BLaER1 treated with 17β-estradiol and CSF1 and Interleukin-3, amounts not matched to agents 10 nM and 100 nM (cell line): ENCODE measurements around the gene KLHL12.
A peak's percentile ranks its signal among the peaks of the same experiment; 100 is the strongest.
"Not testable (repeated sequence)": the region's sequence is repeated elsewhere in the genome, so short reads cannot be mapped to it uniquely, and the experiment has no call there.

Source experiments
- H3K27ac ChIP-seq, 11 experiments: shearing (Covaris generic); formaldehyde crosslinking; 2 replicates each; pipeline ENCODE4 v1.8.1; 2022
- H3K27me3 ChIP-seq, 11 experiments: shearing (Covaris generic); formaldehyde crosslinking; 2 replicates each; pipeline ENCODE4 v1.8.1; 2022
- H3K36me3 ChIP-seq, 11 experiments: shearing (Covaris generic); formaldehyde crosslinking; 2 replicates each; pipeline ENCODE4 v1.8.1; 2022
- H3K4me1 ChIP-seq, 10 experiments: shearing (Covaris generic); formaldehyde crosslinking; 2 replicates each; pipeline ENCODE4 v1.8.1; 2022
- H3K4me2 ChIP-seq, 11 experiments: shearing (Covaris generic); formaldehyde crosslinking; 2 replicates each; pipeline ENCODE4 v1.8.1; 2022
- H3K4me3 ChIP-seq, 10 experiments: shearing (Covaris generic); formaldehyde crosslinking; 2 replicates each; pipeline ENCODE4 v1.8.1; 2022
- H3K9ac ChIP-seq, 11 experiments: shearing (Covaris generic); formaldehyde crosslinking; 2 replicates each; pipeline ENCODE4 v1.8.1; 2022
- H3K9me3 ChIP-seq, 11 experiments: shearing (Covaris generic); formaldehyde crosslinking; replicated peaks in 1 of 11; 2 replicates each; pipeline ENCODE4 v1.8.1; 2022
- H4K20me1 ChIP-seq, 11 experiments: shearing (Covaris generic); formaldehyde crosslinking; 2 replicates each; pipeline ENCODE4 v1.8.1; 2022
- Cebpa-rat ChIP-seq, 11 experiments: shearing (Covaris generic); IDR thresholded peaks; 2 replicates each; pipeline ENCODE4 v1.8.1; 2022

Gene KLHL12

DNA sequence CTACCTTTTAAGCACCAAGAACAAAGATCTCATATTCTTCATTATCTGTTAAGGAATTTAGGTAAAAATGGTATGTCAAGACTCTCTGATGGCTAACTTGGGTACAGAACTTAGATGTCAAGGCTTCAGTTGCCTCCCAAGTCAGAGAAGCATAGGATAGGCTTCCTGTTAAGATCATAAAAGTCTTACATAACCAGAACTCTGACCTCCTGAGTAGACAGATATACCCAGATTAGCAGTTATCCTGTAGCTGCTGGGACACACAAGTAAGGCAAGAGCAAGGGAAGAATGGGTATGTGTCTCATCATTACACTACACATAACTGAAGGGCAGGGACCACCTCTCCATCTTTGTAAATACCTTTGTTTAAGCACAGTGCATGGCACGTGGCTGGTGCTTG, 15.4 kb upstream of the KLHL12 start:
- Histone ChIP-seq H3K9ac (no peak overlapping the region), H3K9me3 (no peaks in the 10 kb centered on the region), H3K27ac (no peak overlapping the region), H3K27me3 (no peaks in the 10 kb centered on the region), H3K36me3 (peaks cover 82 to 92% (median 86%) of the 10 kb centered on the region in 11 experiments), H3K4me3 (no peak overlapping the region), H3K4me2 (no peak overlapping the region), H4K20me1 (peaks cover 0 to 49% (median 6%) of the 10 kb centered on the region in 11 experiments; a peak in 7 of 22 replicates), H3K4me1 (no peaks in the 10 kb centered on the region)
- no peak for TF ChIP-seq Cebpa-rat (IDR thresholded peaks at IDR 0.05)

DNA sequence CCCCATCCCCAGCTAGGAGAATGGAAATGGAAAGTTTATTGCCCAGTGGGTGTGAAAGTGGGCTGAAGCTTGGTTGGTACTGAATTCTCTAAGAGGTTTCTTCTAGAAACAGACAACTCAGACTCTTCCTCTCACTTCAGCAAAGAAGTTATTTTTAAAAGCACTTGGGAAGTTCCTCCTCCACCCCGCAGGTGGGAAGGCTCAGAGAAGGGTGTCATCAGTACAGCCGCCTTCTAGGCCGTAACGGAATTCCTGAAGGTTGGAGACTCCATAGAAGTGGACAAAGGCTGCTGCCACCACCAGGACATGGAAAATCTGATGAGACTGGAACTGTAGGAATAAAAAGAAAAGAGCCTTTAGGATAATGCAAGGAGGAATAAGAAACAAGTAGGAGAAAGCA, 14.3 kb upstream of the KLHL12 start:
- Histone ChIP-seq H3K27ac (no peak overlapping the region), H3K4me3 (no peak overlapping the region), H3K4me1 (no peaks in the 10 kb centered on the region), H4K20me1 (peaks cover 0 to 39% (median 6%) of the 10 kb centered on the region in 11 experiments; a peak in 7 of 22 replicates), H3K27me3 (no peaks in the 10 kb centered on the region), H3K36me3 (peaks cover 72 to 82% (median 75%) of the 10 kb centered on the region in 11 experiments), H3K9ac (no peak overlapping the region), H3K9me3 (no peaks in the 10 kb centered on the region), H3K4me2 (no peak overlapping the region)
- TF ChIP-seq Cebpa-rat (IDR thresholded peaks at IDR 0.05), result no peak

DNA sequence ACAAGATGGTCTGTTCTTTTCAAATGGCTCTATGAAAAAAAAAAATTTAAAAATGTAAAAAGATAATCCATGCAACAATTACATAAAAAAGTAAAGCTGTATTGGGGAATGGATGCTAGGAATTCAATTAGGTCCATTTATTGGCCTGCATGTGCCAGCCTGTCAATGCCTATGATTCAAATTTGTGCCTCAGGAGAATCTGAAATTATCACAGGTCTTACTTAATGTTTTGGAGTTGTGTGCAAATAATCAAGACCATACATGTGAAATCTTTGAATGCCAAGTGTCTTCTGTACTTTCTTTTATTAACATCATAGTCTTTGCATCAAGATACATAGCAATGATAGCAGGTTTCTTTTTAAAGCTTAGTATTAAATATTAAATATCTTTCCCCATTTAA, 13.5 kb upstream of the KLHL12 start:
- peaks cover 0 to 31% (median 5%) of the 10 kb centered on the region in 11 experiments; a peak in 7 of 22 replicates for H4K20me1 ChIP-seq
- H3K27me3 ChIP-seq, result no peaks in the 10 kb centered on the region
- no peak overlapping the region for H3K9ac ChIP-seq
- no peak overlapping the region for H3K4me2 ChIP-seq
- H3K27ac ChIP-seq, result no peak overlapping the region
- peaks cover 64 to 74% (median 67%) of the 10 kb centered on the region in 11 experiments for H3K36me3 ChIP-seq
- H3K4me3 ChIP-seq, result no peak overlapping the region
- peaks cover 0 to 5% (median 0%) of the 10 kb centered on the region in 10 experiments; a peak in 2 of 20 replicates for H3K4me1 ChIP-seq
- H3K9me3 ChIP-seq, result no peaks in the 10 kb centered on the region
- no peak for TF ChIP-seq Cebpa-rat (IDR thresholded peaks at IDR 0.05)

DNA sequence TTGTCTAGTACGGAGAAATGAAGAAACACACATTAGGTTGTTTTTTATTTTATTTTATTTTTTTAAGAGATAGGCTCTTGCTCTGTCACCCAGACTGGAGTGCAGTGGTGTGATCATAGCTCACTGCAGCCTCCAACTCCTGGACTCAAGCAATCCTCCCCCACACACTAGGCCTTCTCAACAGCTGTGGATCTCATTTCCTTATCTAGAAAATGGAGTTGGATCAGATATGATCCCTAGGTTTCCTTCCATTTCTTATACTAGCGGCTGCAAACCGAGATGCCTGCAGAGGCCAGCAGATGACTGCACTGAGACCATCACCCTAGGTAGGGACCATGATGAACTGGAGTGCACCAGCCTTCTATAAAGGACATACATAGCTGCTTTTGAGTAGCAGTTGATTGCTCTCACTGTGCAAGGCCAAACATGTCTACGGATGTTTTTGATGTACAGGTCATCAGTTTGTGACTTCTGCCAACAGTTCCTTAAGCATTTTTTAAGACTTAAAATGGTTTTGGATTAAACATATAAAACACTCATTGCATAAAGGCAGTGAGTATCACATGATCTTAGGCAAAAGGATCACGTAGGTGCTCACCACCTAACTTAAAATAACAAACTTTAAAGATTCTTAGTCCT, 11.4 kb upstream of the KLHL12 start:
- no peak for TF ChIP-seq Cebpa-rat (IDR thresholded peaks at IDR 0.05)
- H3K4me3 ChIP-seq, result no peak overlapping the region
- H3K27ac ChIP-seq, result no peak overlapping the region
- no peaks in the 10 kb centered on the region for H3K9me3 ChIP-seq
- H3K36me3 ChIP-seq, result peaks cover 42 to 52% (median 46%) of the 10 kb centered on the region in 11 experiments
- peaks cover 0 to 9% (median 0%) of the 10 kb centered on the region in 11 experiments; a peak in 4 of 22 replicates for H4K20me1 ChIP-seq
- no peak overlapping the region for H3K4me2 ChIP-seq
- H3K27me3 ChIP-seq, result no peaks in the 10 kb centered on the region
- H3K9ac ChIP-seq, result no peak overlapping the region
- peaks cover 0 to 21% (median 0%) of the 10 kb centered on the region in 10 experiments; a peak in 4 of 20 replicates for H3K4me1 ChIP-seq

DNA sequence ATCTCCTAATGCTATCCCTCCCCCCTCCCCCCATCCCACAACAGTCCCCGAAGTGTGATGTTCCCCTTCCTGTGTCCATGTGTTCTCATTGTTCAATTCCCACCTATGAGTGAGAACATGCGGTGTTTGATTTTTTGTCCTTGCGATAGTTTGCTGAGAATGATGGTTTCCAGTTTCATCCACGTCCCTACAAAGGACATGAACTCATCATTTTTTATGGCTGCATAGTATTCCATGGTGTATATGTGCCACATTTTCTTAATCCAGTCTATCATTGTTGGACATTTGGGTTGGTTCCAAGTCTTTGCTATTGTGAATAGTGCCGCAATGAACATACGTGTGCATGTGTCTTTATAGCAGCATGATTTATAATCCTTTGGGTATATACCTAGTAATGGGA, 9.4 kb upstream of the KLHL12 start:
- Histone ChIP-seq H3K36me3 (peaks cover 22 to 32% (median 26%) of the 10 kb centered on the region in 11 experiments), H3K4me1 (peaks cover 0 to 23% (median 0%) of the 10 kb centered on the region in 10 experiments; a peak in 4 of 20 replicates)
- H3K27ac ChIP-seq, H3K4me3 ChIP-seq, H3K27me3 ChIP-seq, H3K9ac ChIP-seq, H3K9me3 ChIP-seq, H3K4me2 ChIP-seq, H4K20me1 ChIP-seq: not testable (repeated sequence)

DNA sequence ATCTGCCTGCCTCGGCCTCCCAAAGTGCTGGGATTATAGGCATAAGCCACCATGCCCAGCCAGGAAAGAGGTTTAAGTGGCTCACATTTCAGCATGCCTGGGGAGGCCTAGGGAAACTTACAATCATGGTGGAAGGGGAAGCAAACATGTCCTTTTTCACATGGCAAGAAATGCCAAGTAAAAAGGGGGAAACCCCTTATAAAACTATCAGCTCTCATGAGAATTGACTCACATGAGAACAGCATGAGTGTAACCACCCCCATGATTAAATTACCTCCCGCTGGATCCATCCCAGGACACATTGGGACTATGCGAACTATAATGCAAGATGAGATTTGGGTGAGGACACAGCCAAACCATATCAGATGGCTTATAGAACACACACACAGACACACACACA, 8.8 kb upstream of the KLHL12 start:
- H3K36me3 ChIP-seq, result peaks cover 17 to 27% (median 20%) of the 10 kb centered on the region in 11 experiments
- TF ChIP-seq Cebpa-rat (IDR thresholded peaks at IDR 0.05), result no peak
- H3K27ac ChIP-seq, result no peak overlapping the region
- peak overlapping the region in 2 of 11 experiments; percentile 28 to 57; a peak in 4 of 22 replicates for H3K4me2 ChIP-seq
- H3K9ac ChIP-seq, result no peak overlapping the region
- H3K27me3 ChIP-seq, result no peaks in the 10 kb centered on the region
- H3K4me1 ChIP-seq, result peaks cover 0 to 23% (median 0%) of the 10 kb centered on the region in 10 experiments; a peak in 4 of 20 replicates
- peaks cover 0 to 8% (median 3%) of the 10 kb centered on the region in 11 experiments; a peak in 6 of 22 replicates for H3K9me3 ChIP-seq
- no peak overlapping the region for H3K4me3 ChIP-seq
- H4K20me1 ChIP-seq, result no peaks in the 10 kb centered on the region

DNA sequence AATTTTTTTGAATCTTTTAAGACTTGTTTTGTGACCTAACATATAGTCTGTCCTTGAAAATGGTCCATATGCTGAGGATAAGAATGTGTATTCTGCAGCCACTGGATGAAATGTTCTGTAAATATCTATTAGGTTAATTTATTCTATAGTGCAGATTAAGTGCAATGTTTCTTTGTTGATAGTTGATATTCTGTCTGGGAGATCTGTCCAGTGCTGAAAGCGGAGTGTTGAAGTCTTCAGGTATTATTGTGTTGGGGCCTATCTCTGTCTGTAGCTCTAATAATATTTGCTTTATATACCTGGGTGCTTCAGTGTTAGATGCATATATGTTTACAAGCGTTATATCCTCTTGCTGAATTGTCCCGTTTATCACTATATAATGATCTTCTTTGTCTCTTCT, 7.7 kb upstream of the KLHL12 start:
- H3K4me3 ChIP-seq, result no peak overlapping the region
- peaks cover 0 to 8% (median 3%) of the 10 kb centered on the region in 11 experiments; a peak in 6 of 22 replicates for H3K9me3 ChIP-seq
- H3K4me2 ChIP-seq, result no peak overlapping the region
- no peak overlapping the region for H3K9ac ChIP-seq
- peaks cover 0 to 28% (median 0%) of the 10 kb centered on the region in 10 experiments; a peak in 4 of 20 replicates for H3K4me1 ChIP-seq
- H3K27ac ChIP-seq, result no peak overlapping the region
- TF ChIP-seq Cebpa-rat (IDR thresholded peaks at IDR 0.05), result no peak
- H4K20me1 ChIP-seq, result no peaks in the 10 kb centered on the region
- H3K27me3 ChIP-seq, result no peaks in the 10 kb centered on the region
- H3K36me3 ChIP-seq, result peaks cover 6 to 16% (median 9%) of the 10 kb centered on the region in 11 experiments; a peak in 20 of 22 replicates

DNA sequence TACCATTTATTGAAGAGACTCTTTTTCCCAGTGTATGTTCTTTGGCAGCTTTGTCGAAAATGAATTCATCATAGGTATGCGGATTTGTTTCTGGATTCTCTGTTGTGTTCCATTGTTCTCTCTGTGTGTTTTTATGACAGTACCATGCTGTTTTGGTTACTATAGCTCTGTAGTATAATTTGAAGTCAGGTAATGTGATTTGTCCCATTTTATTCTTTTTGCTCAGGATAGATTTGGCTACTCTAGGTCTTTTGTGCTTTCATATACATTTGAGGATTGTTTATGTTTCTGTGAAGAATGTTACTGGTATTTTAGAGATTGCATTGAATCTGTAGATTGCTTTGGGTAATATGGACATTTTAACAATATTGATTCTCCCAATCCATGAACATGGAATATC, 5.4 kb upstream of the KLHL12 start:
- no peaks in the 10 kb centered on the region for H3K36me3 ChIP-seq
- no peak overlapping the region for H3K4me3 ChIP-seq
- peaks cover 0 to 8% (median 3%) of the 10 kb centered on the region in 11 experiments; a peak in 6 of 22 replicates for H3K9me3 ChIP-seq
- no peaks in the 10 kb centered on the region for H4K20me1 ChIP-seq
- no peak overlapping the region for H3K27ac ChIP-seq
- no peak for TF ChIP-seq Cebpa-rat (IDR thresholded peaks at IDR 0.05)
- H3K4me1 ChIP-seq, result peaks cover 0 to 35% (median 1%) of the 10 kb centered on the region in 10 experiments; a peak in 8 of 20 replicates
- H3K4me2 ChIP-seq, result no peak overlapping the region
- H3K27me3 ChIP-seq, result no peaks in the 10 kb centered on the region
- no peak overlapping the region for H3K9ac ChIP-seq

DNA sequence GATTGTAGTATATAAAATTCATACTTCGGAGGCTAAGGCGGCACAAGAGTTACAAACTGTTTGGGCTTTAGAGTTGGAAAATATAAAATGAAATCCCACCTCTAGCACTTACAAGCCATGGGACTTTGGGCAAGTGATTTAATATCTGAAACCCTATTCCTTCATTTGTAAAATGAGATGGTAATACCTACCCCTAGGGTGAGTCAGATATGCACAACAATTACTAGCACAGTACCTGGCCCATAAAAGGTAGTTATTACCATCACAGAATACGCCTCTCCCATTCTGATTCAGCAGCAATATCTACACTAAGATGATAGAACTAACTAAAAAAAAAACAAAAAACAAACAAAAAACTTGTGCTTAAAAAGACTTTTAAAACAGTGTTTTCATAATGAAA, 3.5 kb downstream of the KLHL12 start:
- H4K20me1 ChIP-seq, result peaks cover 0 to 7% (median 0%) of the 10 kb centered on the region in 11 experiments; a peak in 2 of 22 replicates
- H3K4me2 ChIP-seq, result peak overlapping the region in 7 of 11 experiments; percentile 6 to 93 (median 24); a peak in 11 of 22 replicates
- peaks cover 31 to 59% (median 35%) of the 10 kb centered on the region in 11 experiments for H3K36me3 ChIP-seq
- peak overlapping the region in 2 of 11 experiments; percentile 53 to 65; a peak in 3 of 22 replicates for H3K9ac ChIP-seq
- no peaks in the 10 kb centered on the region for H3K27me3 ChIP-seq
- TF ChIP-seq Cebpa-rat (IDR thresholded peaks at IDR 0.05), result no peak
- H3K4me3 ChIP-seq, result 0 out of 20 replicates have a peak overlapping the region, but pooled peaks of 1 of the 10 experiments have one; percentile 23
- no peak overlapping the region for H3K27ac ChIP-seq
- H3K4me1 ChIP-seq, result peaks cover 16 to 50% (median 34%) of the 10 kb centered on the region in 10 experiments
- H3K9me3 ChIP-seq, result no peaks in the 10 kb centered on the region
